ENCODE measurements around the gene PLPPR5. TPM values are rescaled to one million over a fixed set of nuclear protein-coding genes. Genes with fewer than 3 reads are reported as not detected.

Gene PLPPR5
- total RNA-seq, 6 donors from 2014 or later: 0.33 TPM; not detected in 5

DNA sequence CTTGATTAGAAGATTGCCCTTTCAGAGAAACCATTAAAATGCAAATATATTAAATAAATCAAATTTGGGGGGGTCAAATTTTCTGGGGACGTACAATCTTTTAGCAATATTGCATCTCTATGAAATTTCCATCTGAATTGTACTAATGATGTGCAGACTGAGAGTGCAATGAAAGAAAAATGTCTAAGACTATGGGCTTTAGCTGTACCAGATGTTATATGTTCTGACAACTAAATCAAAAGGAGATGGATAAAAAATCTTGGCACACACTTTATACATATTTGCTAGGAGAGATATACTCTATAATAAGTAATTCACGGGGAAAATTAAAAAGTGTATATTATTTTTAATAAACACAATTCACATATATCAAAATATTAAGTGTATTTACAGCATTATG lies 13.0 kb upstream of the PLPPR5 start:
- Histone ChIP-seq H3K4me3 (no peak overlapping the region), H3K27me3 (no peaks in the 10 kb centered on the region), H3K4me1 (no peaks in the 10 kb centered on the region), H3K36me3 (no peaks in the 10 kb centered on the region), H3K27ac (no peak overlapping the region), H3K9me3 (no peaks in the 10 kb centered on the region)
- 71 to 85% methylated on average over 2 of the region's 2 CpGs for WGBS, 2 donors
- TF ChIP-seq POLR2A (IDR thresholded peaks at IDR 0.05) (no peak), POLR2AphosphoS5 (IDR thresholded peaks at IDR 0.05) (no peak)
- TF ChIP-seq, protein P1, sequence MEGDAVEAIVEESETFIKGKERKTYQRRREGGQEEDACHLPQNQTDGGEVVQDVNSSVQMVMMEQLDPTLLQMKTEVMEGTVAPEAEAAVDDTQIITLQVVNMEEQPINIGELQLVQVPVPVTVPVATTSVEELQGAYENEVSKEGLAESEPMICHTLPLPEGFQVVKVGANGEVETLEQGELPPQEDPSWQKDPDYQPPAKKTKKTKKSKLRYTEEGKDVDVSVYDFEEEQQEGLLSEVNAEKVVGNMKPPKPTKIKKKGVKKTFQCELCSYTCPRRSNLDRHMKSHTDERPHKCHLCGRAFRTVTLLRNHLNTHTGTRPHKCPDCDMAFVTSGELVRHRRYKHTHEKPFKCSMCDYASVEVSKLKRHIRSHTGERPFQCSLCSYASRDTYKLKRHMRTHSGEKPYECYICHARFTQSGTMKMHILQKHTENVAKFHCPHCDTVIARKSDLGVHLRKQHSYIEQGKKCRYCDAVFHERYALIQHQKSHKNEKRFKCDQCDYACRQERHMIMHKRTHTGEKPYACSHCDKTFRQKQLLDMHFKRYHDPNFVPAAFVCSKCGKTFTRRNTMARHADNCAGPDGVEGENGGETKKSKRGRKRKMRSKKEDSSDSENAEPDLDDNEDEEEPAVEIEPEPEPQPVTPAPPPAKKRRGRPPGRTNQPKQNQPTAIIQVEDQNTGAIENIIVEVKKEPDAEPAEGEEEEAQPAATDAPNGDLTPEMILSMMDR (IDR thresholded peaks at IDR 0.05): no peak
- ATAC-seq (ENCODE audit: low FRiP score in 2 of 2): no peak
- DNase-seq: no peak

DNA sequence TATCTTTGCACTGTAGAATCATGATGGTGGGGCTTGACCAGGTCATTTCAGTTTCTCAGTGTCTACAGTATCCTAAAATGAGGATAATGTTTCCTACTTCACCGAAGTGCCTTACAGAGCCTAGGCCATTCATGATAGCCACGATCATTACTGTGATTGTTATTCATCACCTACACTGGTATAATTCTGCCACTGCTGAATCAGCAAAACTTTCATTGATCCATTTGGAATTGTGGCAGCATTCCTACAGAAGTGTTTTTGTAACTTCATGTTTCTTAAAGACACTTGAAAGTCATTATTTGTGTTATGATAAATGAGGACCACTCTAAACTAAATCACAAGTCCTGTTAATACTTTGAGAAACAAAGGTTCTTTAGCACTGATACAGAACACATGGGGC lies 6.0 kb upstream of the PLPPR5 start:
- H3K36me3 ChIP-seq: no peaks in the 10 kb centered on the region
- WGBS, 2 donors: 91 to 92% methylated on average over 2 of the region's 2 CpGs
- no peaks in the 10 kb centered on the region for H3K9me3 ChIP-seq
- no peak for DNase-seq
- H3K4me3 ChIP-seq: no peak overlapping the region
- H3K27me3 ChIP-seq: peaks cover 0 to 2% (median 0%) of the 10 kb centered on the region in 4 donors
- no peak overlapping the region for H3K27ac ChIP-seq
- H3K4me1 ChIP-seq: no peaks in the 10 kb centered on the region
- ATAC-seq (ENCODE audit: low FRiP score in 2 of 2): no peak
- TF ChIP-seq POLR2AphosphoS5 (IDR thresholded peaks at IDR 0.05) (no peak), POLR2A (IDR thresholded peaks at IDR 0.05) (no peak), EP300 (IDR thresholded peaks at IDR 0.05) (no peak)
- TF ChIP-seq, protein P1 (IDR thresholded peaks at IDR 0.05): no peak

GRCh38 chr1:99007366-99007765 lies 2.7 kb upstream of the PLPPR5 start:
- H3K36me3 ChIP-seq: no peaks in the 10 kb centered on the region
- ATAC-seq (ENCODE audit: low FRiP score in 2 of 2) (no peak), DNase-seq (no peak)
- peaks cover 10 to 15% (median 15%) of the 10 kb centered on the region in 4 donors for H3K4me1 ChIP-seq
- TF ChIP-seq, protein P1 (IDR thresholded peaks at IDR 0.05): no peak
- TF ChIP-seq POLR2AphosphoS5 (IDR thresholded peaks at IDR 0.05) (no peak), POLR2A (IDR thresholded peaks at IDR 0.05) (no peak), EP300 (IDR thresholded peaks at IDR 0.05) (no peak)
- no peaks in the 10 kb centered on the region for H3K9me3 ChIP-seq
- H3K27me3 ChIP-seq: peaks cover 0 to 21% (median 10%) of the 10 kb centered on the region in 4 donors
- no peak overlapping the region for H3K27ac ChIP-seq
- H3K4me3 ChIP-seq: no peak overlapping the region
- WGBS, 2 donors: 66 to 81% methylated on average over 3 of the region's 3 CpGs

DNA sequence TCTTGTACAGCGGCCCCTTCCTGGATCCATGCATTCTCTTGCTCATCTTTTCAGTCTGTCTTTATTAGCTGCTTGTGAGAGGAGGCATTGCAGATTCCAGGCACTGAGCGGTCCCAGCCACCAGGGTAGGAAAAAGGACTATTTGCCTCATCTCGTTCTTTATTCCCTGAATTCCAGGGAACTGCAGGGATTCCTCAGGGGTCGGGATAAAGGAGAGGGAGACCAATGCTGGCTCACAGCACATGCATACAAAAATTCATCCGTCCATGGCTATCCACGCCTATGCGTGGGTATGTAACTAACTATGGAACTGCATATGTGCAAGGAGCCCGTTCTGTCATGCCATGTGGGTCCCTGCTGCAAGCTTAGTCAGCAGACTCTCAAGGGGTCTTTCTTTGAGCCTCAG lies 879 bp upstream of the PLPPR5 start:
- H3K4me3 ChIP-seq: no peak overlapping the region
- TF ChIP-seq POLR2A (IDR thresholded peaks at IDR 0.05) (no peak), POLR2AphosphoS5 (IDR thresholded peaks at IDR 0.05) (no peak)
- 19 to 32% methylated on average over 8 of the region's 8 CpGs for WGBS, 2 donors
- H3K27me3 ChIP-seq: peaks cover 0 to 21% (median 10%) of the 10 kb centered on the region in 4 donors
- no peaks in the 10 kb centered on the region for H3K9me3 ChIP-seq
- DNase-seq (no peak), ATAC-seq (ENCODE audit: low FRiP score in 2 of 2) (no peak)
- no peaks in the 10 kb centered on the region for H3K36me3 ChIP-seq
- H3K4me1 ChIP-seq: peaks cover 10 to 15% (median 15%) of the 10 kb centered on the region in 4 donors
- H3K27ac ChIP-seq: no peak overlapping the region

DNA sequence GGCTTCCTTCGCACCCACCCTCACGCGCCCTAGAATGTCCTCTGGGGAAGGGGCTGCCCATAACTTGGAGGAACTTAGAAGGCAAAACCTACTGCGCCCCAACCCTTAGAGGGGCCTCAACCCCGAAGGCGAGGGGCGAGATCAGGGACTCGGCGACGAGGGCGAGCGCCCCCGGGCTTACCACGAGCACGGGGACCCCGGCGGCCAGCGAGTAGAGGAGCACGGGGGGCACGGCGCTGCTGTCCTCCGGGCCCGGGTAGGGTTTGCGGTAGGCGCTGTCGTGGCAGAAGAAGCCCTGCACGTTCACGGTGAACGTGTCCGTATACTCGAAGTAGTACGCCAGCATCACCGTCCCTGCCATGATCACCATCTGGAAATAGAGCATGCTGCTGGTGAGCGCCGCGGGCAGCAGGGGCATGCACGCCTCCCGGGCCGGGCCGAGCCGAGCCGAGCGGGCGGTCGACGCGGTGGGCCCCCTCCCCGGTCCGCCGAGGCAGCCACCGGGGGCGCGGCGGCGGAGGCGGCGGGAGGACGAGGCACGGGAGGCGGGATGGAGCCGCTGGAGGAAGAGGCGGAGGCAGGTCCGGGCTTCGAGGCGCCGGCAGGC lies 304 bp downstream of the PLPPR5 start:
- no peak for TF ChIP-seq POLR2A (IDR thresholded peaks at IDR 0.05)
- no peak for TF ChIP-seq POLR2AphosphoS5 (IDR thresholded peaks at IDR 0.05)
- TF ChIP-seq, protein P1 (IDR thresholded peaks at IDR 0.05): no peak
- no peak for TF ChIP-seq EP300 (IDR thresholded peaks at IDR 0.05)
- ATAC-seq (ENCODE audit: low FRiP score in 2 of 2): peak in 1 of 2 donors; percentile 46
- H3K27me3 ChIP-seq: peaks cover 0 to 21% (median 10%) of the 10 kb centered on the region in 4 donors
- peak in 1 of 2 donors; percentile 82 for DNase-seq
- no peak overlapping the region for H3K27ac ChIP-seq
- H3K9me3 ChIP-seq: no peaks in the 10 kb centered on the region
- 4% methylated on average over 36 of the region's 66 CpGs; no CpG with 5 or more reads in 1 of the 2 donors for WGBS, 2 donors
- H3K4me3 ChIP-seq: peak overlapping the region in 3 of 4 donors; percentile 35 to 43 (median 39)
- peaks cover 10 to 15% (median 15%) of the 10 kb centered on the region in 4 donors for H3K4me1 ChIP-seq
- H3K36me3 ChIP-seq: no peaks in the 10 kb centered on the region

Measured in upper lobe of left lung (tissue), 6 donors.